ENCODE measurements around the gene MYL7.
"Not testable (repeated sequence)": the region's sequence is repeated elsewhere in the genome, so short reads cannot be mapped to it uniquely, and the experiment has no call there.

The MYL7 gene

GRCh38 chr7:44172352-44172751, 31.2 kb upstream of the MYL7 start:
- no peaks in the 10 kb centered on the region for H3K9me3 ChIP-seq (ENCODE audit: control insufficient read depth, insufficient read depth, low read length)

GRCh38 chr7:44171901-44172300, 30.8 kb upstream of the MYL7 start:
- not testable (repeated sequence) for H3K4me3 ChIP-seq (ENCODE audit: low read length); H3K4me1 ChIP-seq (ENCODE audit: control insufficient read depth, insufficient read depth, low read length); DNase-seq (ENCODE audit: low read depth, low spot score); H3K27ac ChIP-seq (ENCODE audit: low read length); H3K27me3 ChIP-seq (ENCODE audit: control insufficient read depth, insufficient read depth, low read length); H3K9me3 ChIP-seq (ENCODE audit: control insufficient read depth, insufficient read depth, low read length); H3K36me3 ChIP-seq (ENCODE audit: control insufficient read depth, insufficient read depth, low read length)
- WGBS (ENCODE audit: insufficient coverage, insufficient read length): no CpG with 5 or more reads among the region's 9 CpGs

More at GRCh38 chr7:44172352-44172751, 31.2 kb upstream of the MYL7 start:
- DNase-seq (ENCODE audit: low read depth, low spot score): no peak
- Histone ChIP-seq H3K4me1 (ENCODE audit: control insufficient read depth, insufficient read depth, low read length) (no peaks in the 10 kb centered on the region), H3K4me3 (ENCODE audit: low read length) (no peak overlapping the region), H3K36me3 (ENCODE audit: control insufficient read depth, insufficient read depth, low read length) (no peaks in the 10 kb centered on the region), H3K27me3 (ENCODE audit: control insufficient read depth, insufficient read depth, low read length) (no peaks in the 10 kb centered on the region), H3K27ac (ENCODE audit: low read length) (no peak overlapping the region)

GRCh38 chr7:44167920-44168319, 26.8 kb upstream of the MYL7 start:
- H3K4me1 ChIP-seq (ENCODE audit: control insufficient read depth, insufficient read depth, low read length): no peaks in the 10 kb centered on the region
- no peaks in the 10 kb centered on the region for H3K36me3 ChIP-seq (ENCODE audit: control insufficient read depth, insufficient read depth, low read length)
- no peaks in the 10 kb centered on the region for H3K9me3 ChIP-seq (ENCODE audit: control insufficient read depth, insufficient read depth, low read length)
- H3K27me3 ChIP-seq (ENCODE audit: control insufficient read depth, insufficient read depth, low read length): no peaks in the 10 kb centered on the region
- DNase-seq (ENCODE audit: low read depth, low spot score): no peak
- no peak overlapping the region for H3K27ac ChIP-seq (ENCODE audit: low read length)
- no peak overlapping the region for H3K4me3 ChIP-seq (ENCODE audit: low read length)

- no CpG with 5 or more reads among the region's 1 CpG for WGBS (ENCODE audit: insufficient coverage, insufficient read length)
- Histone ChIP-seq H3K9me3 (ENCODE audit: control insufficient read depth, insufficient read depth, low read length) (no peaks in the 10 kb centered on the region), H3K4me3 (ENCODE audit: low read length) (no peak overlapping the region), H3K27ac (ENCODE audit: low read length) (no peak overlapping the region), H3K27me3 (ENCODE audit: control insufficient read depth, insufficient read depth, low read length) (no peaks in the 10 kb centered on the region), H3K4me1 (ENCODE audit: control insufficient read depth, insufficient read depth, low read length) (no peaks in the 10 kb centered on the region), H3K36me3 (ENCODE audit: control insufficient read depth, insufficient read depth, low read length) (no peaks in the 10 kb centered on the region)
- DNase-seq (ENCODE audit: low read depth, low spot score): no peak
Measured at GRCh38 chr7:44163591-44163990, 22.5 kb upstream of the MYL7 start.

- no CpG with 5 or more reads among the region's 1 CpG for WGBS (ENCODE audit: insufficient coverage, insufficient read length)
- DNase-seq (ENCODE audit: low read depth, low spot score): no peak
- H3K27ac ChIP-seq (ENCODE audit: low read length): no peak overlapping the region
- H3K9me3 ChIP-seq (ENCODE audit: control insufficient read depth, insufficient read depth, low read length): no peaks in the 10 kb centered on the region
- H3K36me3 ChIP-seq (ENCODE audit: control insufficient read depth, insufficient read depth, low read length): no peaks in the 10 kb centered on the region
- H3K4me1 ChIP-seq (ENCODE audit: control insufficient read depth, insufficient read depth, low read length): no peaks in the 10 kb centered on the region
- H3K4me3 ChIP-seq (ENCODE audit: low read length): no peak overlapping the region
- H3K27me3 ChIP-seq (ENCODE audit: control insufficient read depth, insufficient read depth, low read length): no peaks in the 10 kb centered on the region
Measured at GRCh38 chr7:44162785-44163395, 21.8 kb upstream of the MYL7 start.

- Histone ChIP-seq H3K27ac (ENCODE audit: low read length) (no peak overlapping the region), H3K4me3 (ENCODE audit: low read length) (no peak overlapping the region), H3K36me3 (ENCODE audit: control insufficient read depth, insufficient read depth, low read length) (no peaks in the 10 kb centered on the region), H3K9me3 (ENCODE audit: control insufficient read depth, insufficient read depth, low read length) (no peaks in the 10 kb centered on the region), H3K4me1 (ENCODE audit: control insufficient read depth, insufficient read depth, low read length) (peaks cover 1% of the 10 kb centered on the region; the same call in 1 of the 2 replicates), H3K27me3 (ENCODE audit: control insufficient read depth, insufficient read depth, low read length) (no peaks in the 10 kb centered on the region)
- no CpG with 5 or more reads among the region's 4 CpGs for WGBS (ENCODE audit: insufficient coverage, insufficient read length)
- DNase-seq (ENCODE audit: low read depth, low spot score): no peak
Measured at GRCh38 chr7:44162179-44162578, 21.0 kb upstream of the MYL7 start.

- Histone ChIP-seq H3K27ac (ENCODE audit: low read length) (no peak overlapping the region), H3K4me3 (ENCODE audit: low read length) (no peak overlapping the region), H3K4me1 (ENCODE audit: control insufficient read depth, insufficient read depth, low read length) (peaks cover 1% of the 10 kb centered on the region; the same call in 1 of the 2 replicates), H3K9me3 (ENCODE audit: control insufficient read depth, insufficient read depth, low read length) (no peaks in the 10 kb centered on the region), H3K27me3 (ENCODE audit: control insufficient read depth, insufficient read depth, low read length) (no peaks in the 10 kb centered on the region), H3K36me3 (ENCODE audit: control insufficient read depth, insufficient read depth, low read length) (no peaks in the 10 kb centered on the region)
- WGBS (ENCODE audit: insufficient coverage, insufficient read length): no CpG with 5 or more reads among the region's 2 CpGs
- no peak for DNase-seq (ENCODE audit: low read depth, low spot score)
Measured at GRCh38 chr7:44161371-44161770, 20.2 kb upstream of the MYL7 start.

GRCh38 chr7:44159824-44160630, 18.9 kb upstream of the MYL7 start:
- H3K27me3 ChIP-seq (ENCODE audit: control insufficient read depth, insufficient read depth, low read length): no peaks in the 10 kb centered on the region
- peaks cover 1% of the 10 kb centered on the region; the same call in 1 of the 2 replicates for H3K4me1 ChIP-seq (ENCODE audit: control insufficient read depth, insufficient read depth, low read length)
- H3K36me3 ChIP-seq (ENCODE audit: control insufficient read depth, insufficient read depth, low read length): no peaks in the 10 kb centered on the region
- no peak overlapping the region for H3K27ac ChIP-seq (ENCODE audit: low read length)
- no peak overlapping the region for H3K4me3 ChIP-seq (ENCODE audit: low read length)
- no peak for DNase-seq (ENCODE audit: low read depth, low spot score)
- no CpG with 5 or more reads among the region's 5 CpGs for WGBS (ENCODE audit: insufficient coverage, insufficient read length)
- no peaks in the 10 kb centered on the region for H3K9me3 ChIP-seq (ENCODE audit: control insufficient read depth, insufficient read depth, low read length)

- Histone ChIP-seq H3K9me3 (ENCODE audit: control insufficient read depth, insufficient read depth, low read length) (no peaks in the 10 kb centered on the region), H3K27ac (ENCODE audit: low read length) (no peak overlapping the region), H3K36me3 (ENCODE audit: control insufficient read depth, insufficient read depth, low read length) (no peaks in the 10 kb centered on the region), H3K4me1 (ENCODE audit: control insufficient read depth, insufficient read depth, low read length) (peaks cover 1% of the 10 kb centered on the region; the same call in 1 of the 2 replicates), H3K27me3 (ENCODE audit: control insufficient read depth, insufficient read depth, low read length) (no peaks in the 10 kb centered on the region), H3K4me3 (ENCODE audit: low read length) (no peak overlapping the region)
- DNase-seq (ENCODE audit: low read depth, low spot score): no peak
- WGBS (ENCODE audit: insufficient coverage, insufficient read length): no CpG with 5 or more reads among the region's 12 CpGs
Measured at GRCh38 chr7:44158873-44159631, 17.9 kb upstream of the MYL7 start.

- Histone ChIP-seq H3K4me1 (ENCODE audit: control insufficient read depth, insufficient read depth, low read length) (peaks cover 1% of the 10 kb centered on the region; the same call in 1 of the 2 replicates), H3K4me3 (ENCODE audit: low read length) (no peak overlapping the region), H3K27me3 (ENCODE audit: control insufficient read depth, insufficient read depth, low read length) (no peaks in the 10 kb centered on the region), H3K27ac (ENCODE audit: low read length) (no peak overlapping the region), H3K9me3 (ENCODE audit: control insufficient read depth, insufficient read depth, low read length) (no peaks in the 10 kb centered on the region), H3K36me3 (ENCODE audit: control insufficient read depth, insufficient read depth, low read length) (no peaks in the 10 kb centered on the region)
- no peak for DNase-seq (ENCODE audit: low read depth, low spot score)
- WGBS (ENCODE audit: insufficient coverage, insufficient read length): no CpG with 5 or more reads among the region's 10 CpGs
Measured at GRCh38 chr7:44158096-44158872, 17.2 kb upstream of the MYL7 start.

Measured in iPS DF 6.9 (cell line).